Activated CD8-positive, alpha-beta memory T cell treated with anti-CD3 and anti-CD28 coated beads, Interleukin-2, amount 50 U/mL, for 48 hours (primary cell): ENCODE results near the gene COL6A1.

ENCODE experiments used
- DNase-seq: peaks from one replicate; pipeline ENCODE4 v3.0.0-alpha.2; 2020

COL6A1 gene

GRCh38 chr21:46006547-46007491 lies 25.2 kb downstream of the COL6A1 start:
- no peak for DNase-seq

GRCh38 chr21:46007492-46007868 lies 25.9 kb downstream of the COL6A1 start:
- no peak for DNase-seq

- peak; percentile 32 for DNase-seq
These were observed 27.5 kb downstream of the COL6A1 start for GRCh38 chr21:46008893-46009621.

GRCh38 chr21:46009951-46010705 lies 28.6 kb downstream of the COL6A1 start:
- no peak for DNase-seq

GRCh38 chr21:46011267-46011967 lies 29.8 kb downstream of the COL6A1 start:
- peak; percentile 32 for DNase-seq

GRCh38 chr21:46012154-46012553 lies 30.6 kb downstream of the COL6A1 start:
- no peak for DNase-seq

- no peak for DNase-seq
These were observed 33.3 kb downstream of the COL6A1 start for GRCh38 chr21:46014828-46015227.

GRCh38 chr21:46017148-46017547 lies 35.6 kb downstream of the COL6A1 start:
- DNase-seq, result no peak

GRCh38 chr21:46017695-46018094 lies 36.1 kb downstream of the COL6A1 start:
- DNase-seq, result no peak

- no peak for DNase-seq
These were observed 37.0 kb downstream of the COL6A1 start for GRCh38 chr21:46018615-46019014.

GRCh38 chr21:46020581-46020980 lies 39.0 kb downstream of the COL6A1 start:
- DNase-seq, result no peak

- no peak for DNase-seq
These were observed 39.8 kb downstream of the COL6A1 start for GRCh38 chr21:46021398-46021797.

GRCh38 chr21:46021978-46022544 lies 40.5 kb downstream of the COL6A1 start:
- DNase-seq, result peak; percentile 43

GRCh38 chr21:46022551-46023525 lies 41.3 kb downstream of the COL6A1 start:
- peak; percentile 43 for DNase-seq

- DNase-seq, result no peak
These were observed 42.0 kb downstream of the COL6A1 start for GRCh38 chr21:46023555-46023954.

GRCh38 chr21:46024141-46024540 lies 42.6 kb downstream of the COL6A1 start:
- DNase-seq, result no peak

- no peak for DNase-seq
These were observed 43.7 kb downstream of the COL6A1 start for GRCh38 chr21:46025113-46025770.

GRCh38 chr21:46027851-46028493 lies 46.4 kb downstream of the COL6A1 start:
- no peak for DNase-seq

- no peak for DNase-seq
These were observed 47.1 kb downstream of the COL6A1 start for GRCh38 chr21:46028573-46029091.
